ENCODE results near the gene BMERB1. TPM values are rescaled to one million over a fixed set of nuclear protein-coding genes. Genes with fewer than 3 reads are reported as not detected.
A peak's percentile ranks its signal among the peaks of the same experiment; 100 is the strongest.
"Not testable (repeated sequence)": the region's sequence is repeated elsewhere in the genome, so short reads cannot be mapped to it uniquely, and the experiment has no call there.

The BMERB1 gene
- total RNA-seq, 1 experiment from 2014 or later: 3.8 TPM

DNA sequence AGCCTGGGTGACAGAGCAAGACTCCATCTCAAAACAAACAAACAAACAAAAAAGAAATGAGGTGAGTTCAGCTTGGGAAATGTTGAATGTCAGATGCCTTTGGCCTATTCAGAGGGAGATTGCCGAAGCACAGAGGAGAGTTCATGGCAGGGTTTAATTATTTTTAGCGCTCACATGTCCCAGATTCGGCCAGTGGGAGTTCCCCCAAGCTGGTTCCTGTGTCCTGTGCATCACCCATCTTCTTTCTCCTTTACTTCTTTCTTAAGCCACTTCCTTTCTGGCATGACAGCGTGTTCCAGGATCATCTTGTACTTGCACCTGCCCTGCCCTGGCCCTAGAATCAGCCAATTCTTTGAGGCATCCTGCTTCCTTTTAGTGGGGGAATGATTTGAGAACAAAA, 29.6 kb upstream of the BMERB1 start:
- no peak overlapping the region for H3K27ac ChIP-seq (ENCODE audit: low read length)
- DNase-seq (no peak), ATAC-seq (no peak)
- no peaks in the 10 kb centered on the region for H3F3A ChIP-seq (ENCODE audit: low read length, unreplicated experiment)
- H3K27me3 ChIP-seq (ENCODE audit: low read length): no peaks in the 10 kb centered on the region
- no peak overlapping the region for H2AFZ ChIP-seq (ENCODE audit: low read length)
- POLR2A ChIA-PET (ENCODE audit: unreplicated experiment): no interaction called here
- H3K36me3 ChIP-seq (ENCODE audit: low read depth, low read length): no peaks in the 10 kb centered on the region
- no peak overlapping the region for H3K9ac ChIP-seq (ENCODE audit: low read length)
- no TSS peak for BruUV-seq (replicated peaks)
- intact Hi-C loops (cut with micrococcal nuclease): no loop called here
- H3K4me1 ChIP-seq (ENCODE audit: insufficient read depth, low read length): no peaks in the 10 kb centered on the region
- H3K4me2 ChIP-seq (ENCODE audit: low read length): no peak overlapping the region
- no peak overlapping the region for H3K4me3 ChIP-seq (ENCODE audit: low read length)
- TF ChIP-seq CTCF (conservative IDR thresholded peaks at IDR 0.05; ENCODE audit: low read depth, low read length) (no peak), EZH2phosphoT487 (IDR thresholded peaks at IDR 0.05; ENCODE audit: borderline replicate concordance, low read length) (no peak), EZH2 (IDR thresholded peaks at IDR 0.05; ENCODE audit: low read length, unreplicated experiment) (no peak)
- no peaks in the 10 kb centered on the region for H3K9me3 ChIP-seq (ENCODE audit: low read length)
- no peaks in the 10 kb centered on the region for H3K9me2 ChIP-seq (replicated peaks; ENCODE audit: low read length)
- no peaks in the 10 kb centered on the region for H3K79me2 ChIP-seq (ENCODE audit: low read length)
- CTCF ChIA-PET: no interaction called here
- no peaks in the 10 kb centered on the region for H4K20me1 ChIP-seq (ENCODE audit: low read length)

- H3K36me3 ChIP-seq (ENCODE audit: low read depth, low read length); H3K4me2 ChIP-seq (ENCODE audit: low read length); H3K9ac ChIP-seq (ENCODE audit: low read length); BruUV-seq (replicated peaks); H4K20me1 ChIP-seq (ENCODE audit: low read length); H3K4me3 ChIP-seq (ENCODE audit: low read length); H3K4me1 ChIP-seq (ENCODE audit: insufficient read depth, low read length); H3K27me3 ChIP-seq (ENCODE audit: low read length); H3K27ac ChIP-seq (ENCODE audit: low read length); H3K79me2 ChIP-seq (ENCODE audit: low read length); H3F3A ChIP-seq (ENCODE audit: low read length, unreplicated experiment); H2AFZ ChIP-seq (ENCODE audit: low read length); H3K9me3 ChIP-seq (ENCODE audit: low read length); intact Hi-C loops (cut with micrococcal nuclease); DNase-seq; H3K9me2 ChIP-seq (replicated peaks; ENCODE audit: low read length); POLR2A ChIA-PET (ENCODE audit: unreplicated experiment); CTCF ChIA-PET; ATAC-seq: not testable (repeated sequence)
Measured at GRCh38 chr16:15407756-15408155, 26.6 kb upstream of the BMERB1 start.

- H3K36me3 ChIP-seq (ENCODE audit: low read depth, low read length); H3K4me1 ChIP-seq (ENCODE audit: insufficient read depth, low read length); H4K20me1 ChIP-seq (ENCODE audit: low read length); DNase-seq; H3K79me2 ChIP-seq (ENCODE audit: low read length); H3K9me2 ChIP-seq (replicated peaks; ENCODE audit: low read length); H2AFZ ChIP-seq (ENCODE audit: low read length); H3K27me3 ChIP-seq (ENCODE audit: low read length); CTCF ChIA-PET; POLR2A ChIA-PET (ENCODE audit: unreplicated experiment); H3K4me3 ChIP-seq (ENCODE audit: low read length); H3K9me3 ChIP-seq (ENCODE audit: low read length); H3K27ac ChIP-seq (ENCODE audit: low read length); BruUV-seq (replicated peaks); ATAC-seq; intact Hi-C loops (cut with micrococcal nuclease); H3K4me2 ChIP-seq (ENCODE audit: low read length); H3F3A ChIP-seq (ENCODE audit: low read length, unreplicated experiment); H3K9ac ChIP-seq (ENCODE audit: low read length): not testable (repeated sequence)
Measured at GRCh38 chr16:15409476-15409875, 24.9 kb upstream of the BMERB1 start.

- H3K9me2 ChIP-seq (replicated peaks; ENCODE audit: low read length): no peaks in the 10 kb centered on the region
- no peaks in the 10 kb centered on the region for H3K27me3 ChIP-seq (ENCODE audit: low read length)
- peak overlapping the region; percentile 75 for H3K27ac ChIP-seq (ENCODE audit: low read length)
- peak overlapping the region; percentile 52; the same call in 1 of the 2 replicates for H2AFZ ChIP-seq (ENCODE audit: low read length)
- no peak for TF ChIP-seq EZH2 (IDR thresholded peaks at IDR 0.05; ENCODE audit: low read length, unreplicated experiment)
- TF ChIP-seq CTCF (conservative IDR thresholded peaks at IDR 0.05; ENCODE audit: low read depth, low read length): no peak
- TF ChIP-seq EZH2phosphoT487 (IDR thresholded peaks at IDR 0.05; ENCODE audit: borderline replicate concordance, low read length): no peak
- H3K79me2 ChIP-seq (ENCODE audit: low read length): no peaks in the 10 kb centered on the region
- ATAC-seq (peak; percentile 86), DNase-seq (peak; percentile 65)
- H3K4me1 ChIP-seq (ENCODE audit: insufficient read depth, low read length): peaks cover 20% of the 10 kb centered on the region
- peak overlapping the region; percentile 70 for H3K4me2 ChIP-seq (ENCODE audit: low read length)
- H3F3A ChIP-seq (ENCODE audit: low read length, unreplicated experiment): no peaks in the 10 kb centered on the region
- ChIA-PET POLR2A (ENCODE audit: unreplicated experiment) (no interaction called here), CTCF (no interaction called here)
- H4K20me1 ChIP-seq (ENCODE audit: low read length): no peaks in the 10 kb centered on the region
- H3K36me3 ChIP-seq (ENCODE audit: low read depth, low read length): no peaks in the 10 kb centered on the region
- H3K9me3 ChIP-seq (ENCODE audit: low read length): no peaks in the 10 kb centered on the region
- no peak overlapping the region for H3K9ac ChIP-seq (ENCODE audit: low read length)
- H3K4me3 ChIP-seq (ENCODE audit: low read length): peak overlapping the region; percentile 32; the same call in 1 of the 2 replicates
- intact Hi-C loops (cut with micrococcal nuclease): no loop called here
- BruUV-seq (replicated peaks): no TSS peak
Measured at GRCh38 chr16:15415511-15415985, 18.8 kb upstream of the BMERB1 start.
